Pancreas (tissue), 10 donors: ENCODE measurements around the gene MICAL3. TPM values are rescaled to one million over a fixed set of nuclear protein-coding genes. Genes with fewer than 3 reads are reported as not detected.
"Not testable (repeated sequence)": the region's sequence is repeated elsewhere in the genome, so short reads cannot be mapped to it uniquely, and the experiment has no call there.

Experiments used
- ATAC-seq, 4 donors: fragments of 200-7000 bp; cut with Tn5 transposase; one replicate each; pipeline versions ENCODE4 v1.8.0 to v1.9.1; 2020; ENCODE audit warnings: mild to moderate bottlenecking in 4 of 4, moderate library complexity in 4 of 4
- DNase-seq, 6 donors: peaks; one replicate each; pipeline ENCODE4 v3.0.0-alpha.2; 2020
- FAIRE-seq: peaks from 2 replicates; lab custom pipeline; 2012; peaks lifted over from hg19 to GRCh38; lab: Jason Lieb, UNC
- H3K27ac ChIP-seq, 4 donors: fragments of 200-600 bp; sonication (generic); 1 replicate in 3 of 4; 2 replicates in 1 of 4; pipeline versions ENCODE4 v1.5.0 to v1.8.0; 2020
- H3K27me3 ChIP-seq, 4 donors: fragments of 200-600 bp; one replicate each; pipeline ENCODE4 v1.8.0; 2021
- H3K36me3 ChIP-seq, 3 donors: fragments of 200-600 bp; sonication (generic) in 1 of 3; one replicate each; pipeline versions ENCODE4 v1.5.0 to v1.8.0; 2020 to 2021
- H3K4me1 ChIP-seq, 3 donors: fragments of 200-600 bp; one replicate each; pipeline ENCODE4 v1.8.0; 2021
- H3K4me3 ChIP-seq, 4 donors: fragments of 200-600 bp; sonication (generic) in 2 of 4; one replicate each; pipeline versions ENCODE4 v1.5.0 to v1.8.0; 2020 to 2021
- H3K9me3 ChIP-seq, 4 donors: fragments of 200-600 bp; one replicate each; pipeline ENCODE4 v1.8.0; 2021
- WGBS, 2 donors: extraction: QIAGEN DNeasy Blood & Tissue Kit; methylation state at CpG; one replicate each; pipeline ENCODE4 v1.1.7; 2013; 5-methylcytosine and 5-hydroxymethylcytosine counted together
- intact Hi-C, 3 donors: fragments of 100-400 bp; cut with DNase I; formaldehyde crosslinking; loops; one replicate each; pipeline versions ENCODE4 v1.11.1 to v1.14.2; 2022
- polyA plus RNA-seq, 2 donors: library from polyadenylated mRNA; stranded (reverse); fragments of 200-250 nt; gene quantifications; one replicate each; pipeline ENCODE4 v1.2.3, GENCODE V29; 2013
- total RNA-seq, 6 donors: library from RNA; stranded (reverse); fragmentation: NEBNext Ultra II Directional in 4 of 6; extraction: Animal tissue kit (Norgen Biotek cat#: 25700) in 4 of 6; gene quantifications; one replicate each; pipeline versions ENCODE4 v1.2.1 to v1.2.4, GENCODE V29; 2021 to 2023
- TF ChIP-seq, protein P1 (sequence below), 4 donors: fragments of 200-600 bp; sonication (generic) in 3 of 4; IDR thresholded peaks; one replicate each; pipeline versions ENCODE4 v1.5.0 to v1.8.0; 2021; ENCODE audit warnings: antibody characterized with exemption in 4 of 4
- donor health status: healthy with polysubstance abuse.
- donor health status: DM: no; HTN: no; CAD: no; lungs with moderate emphysema.
- donor health status: DM: no; HTN: no; CAD: no.
- donor health status: control.
- donor health status: control.
- donor health status: Bipolar disorder and iron deficiency.
- donor health status: DM: yes; HTN: yes; CAD: no.
- donor health status: DM: no; HTN: no; CAD: no.
- donor health status: DM: no; HTN: no; CAD: no.
- donor health status: DM: yes; HTN: yes; CAD: no.

Gene MICAL3
- total and polyA plus RNA-seq, 8 donors, result 5.9 to 56.8 (median 25.5) TPM

- H3K27me3 ChIP-seq, result no peaks in the 10 kb centered on the region
- peaks cover 0 to 16% (median 0%) of the 10 kb centered on the region in 3 donors for H3K4me1 ChIP-seq
- no peak overlapping the region for H3K4me3 ChIP-seq
- peak overlapping the region; percentile 36 to 96 (median 78) for H3K27ac ChIP-seq
- no peak for FAIRE-seq
- H3K36me3 ChIP-seq, result no peaks in the 10 kb centered on the region
- intact Hi-C loops, result no loop called here
- 30 to 42% methylated on average over 6 of the region's 6 CpGs for whole genome bisulfite sequencing, 2 donors
- no peaks in the 10 kb centered on the region for H3K9me3 ChIP-seq
- peak; percentile 39 to 54 (median 50) for ATAC-seq
- DNase-seq, result peak; percentile 67 to 89 (median 86)
- TF ChIP-seq, protein P1, sequence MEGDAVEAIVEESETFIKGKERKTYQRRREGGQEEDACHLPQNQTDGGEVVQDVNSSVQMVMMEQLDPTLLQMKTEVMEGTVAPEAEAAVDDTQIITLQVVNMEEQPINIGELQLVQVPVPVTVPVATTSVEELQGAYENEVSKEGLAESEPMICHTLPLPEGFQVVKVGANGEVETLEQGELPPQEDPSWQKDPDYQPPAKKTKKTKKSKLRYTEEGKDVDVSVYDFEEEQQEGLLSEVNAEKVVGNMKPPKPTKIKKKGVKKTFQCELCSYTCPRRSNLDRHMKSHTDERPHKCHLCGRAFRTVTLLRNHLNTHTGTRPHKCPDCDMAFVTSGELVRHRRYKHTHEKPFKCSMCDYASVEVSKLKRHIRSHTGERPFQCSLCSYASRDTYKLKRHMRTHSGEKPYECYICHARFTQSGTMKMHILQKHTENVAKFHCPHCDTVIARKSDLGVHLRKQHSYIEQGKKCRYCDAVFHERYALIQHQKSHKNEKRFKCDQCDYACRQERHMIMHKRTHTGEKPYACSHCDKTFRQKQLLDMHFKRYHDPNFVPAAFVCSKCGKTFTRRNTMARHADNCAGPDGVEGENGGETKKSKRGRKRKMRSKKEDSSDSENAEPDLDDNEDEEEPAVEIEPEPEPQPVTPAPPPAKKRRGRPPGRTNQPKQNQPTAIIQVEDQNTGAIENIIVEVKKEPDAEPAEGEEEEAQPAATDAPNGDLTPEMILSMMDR (IDR thresholded peaks at IDR 0.05), result no peak
Measured at GRCh38 chr22:17998913-17999312, 25.4 kb downstream of the MICAL3 start.

DNA sequence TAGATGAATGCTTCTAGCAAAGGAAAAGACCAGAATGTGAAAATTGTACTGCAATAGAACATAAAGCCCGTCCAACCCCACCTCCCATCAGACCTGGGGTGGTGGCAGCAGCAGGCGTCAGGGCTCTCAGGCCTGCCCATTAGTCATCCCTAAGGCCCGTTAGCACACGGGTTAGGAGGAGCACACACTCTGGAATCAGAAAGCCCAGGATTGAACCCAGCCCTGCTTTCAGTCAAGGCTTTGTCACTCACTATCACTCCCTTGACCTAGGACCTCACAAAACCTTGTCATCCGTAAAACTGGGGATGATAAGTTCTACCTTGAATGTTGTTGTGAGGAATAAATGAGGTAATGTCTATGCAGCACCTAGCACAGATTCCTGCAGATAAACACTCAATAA is 26.9 kb downstream of the MICAL3 start:
- TF ChIP-seq, protein P1 (IDR thresholded peaks at IDR 0.05), result no peak
- peaks cover 0 to 16% (median 0%) of the 10 kb centered on the region in 3 donors for H3K4me1 ChIP-seq
- DNase-seq, result no peak
- ATAC-seq, result no peak
- FAIRE-seq, result no peak
- H3K4me3 ChIP-seq, result no peak overlapping the region
- no peak overlapping the region for H3K27ac ChIP-seq
- WGBS, 2 donors, result 76 to 85% methylated on average over 5 of the region's 5 CpGs
- intact Hi-C loops, result no loop called here
- no peaks in the 10 kb centered on the region for H3K9me3 ChIP-seq
- H3K27me3 ChIP-seq, result no peaks in the 10 kb centered on the region
- H3K36me3 ChIP-seq, result no peaks in the 10 kb centered on the region

DNA sequence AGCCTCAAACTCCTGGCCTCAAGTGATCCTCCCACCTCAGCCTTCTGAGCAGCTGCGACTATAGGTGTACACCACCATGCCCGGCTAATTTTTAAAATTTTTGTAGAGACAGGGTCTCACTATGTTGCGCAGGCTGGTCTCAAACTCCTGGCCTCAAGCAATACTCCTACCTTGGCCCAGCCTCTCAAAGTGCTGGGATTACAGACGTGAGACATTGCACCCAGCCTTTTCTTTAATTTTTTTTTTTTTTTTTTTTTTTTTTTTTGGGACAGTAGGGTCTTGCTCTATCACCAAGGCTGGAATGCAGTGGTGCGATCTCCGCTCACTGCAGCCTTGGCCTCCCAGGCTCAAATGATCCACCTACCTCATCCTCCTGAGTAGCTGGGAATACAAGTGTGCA is 29.1 kb downstream of the MICAL3 start:
- H3K27ac ChIP-seq, intact Hi-C loops: not testable (repeated sequence)
- WGBS, 2 donors, result 97 to 98% methylated on average over 6 of the region's 6 CpGs

DNA sequence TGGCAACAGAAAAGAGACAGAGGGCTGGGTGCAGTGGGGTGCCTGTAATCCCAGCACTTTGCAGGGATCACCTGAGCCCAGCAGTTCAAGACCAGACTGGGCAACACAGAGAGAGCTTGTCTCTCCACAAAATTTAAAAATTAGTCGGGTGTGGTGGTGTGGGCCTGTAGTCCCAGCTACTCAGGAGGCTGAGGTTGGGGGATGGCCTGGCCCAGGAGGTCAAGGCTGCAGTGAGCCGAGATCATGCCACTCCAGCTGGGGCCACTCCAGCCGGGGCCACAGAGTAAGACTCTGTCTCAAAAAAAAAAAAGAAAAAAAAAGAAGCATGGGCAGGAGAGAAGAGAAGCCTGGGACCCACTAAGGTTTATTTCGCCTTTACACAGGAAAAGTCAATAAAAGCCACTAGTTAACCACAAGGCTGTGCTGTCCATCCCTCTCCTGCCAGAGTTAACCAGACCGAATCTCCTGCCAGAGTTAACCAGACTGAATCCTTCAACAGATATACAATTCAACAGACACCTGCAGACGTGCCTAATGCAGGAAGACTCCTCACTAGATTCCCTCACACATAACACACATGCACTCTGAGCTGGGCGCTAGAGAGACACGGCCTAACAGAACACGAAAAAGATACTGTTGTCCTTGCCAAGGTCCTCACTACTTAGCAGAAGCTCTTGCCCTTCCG is 29.8 kb downstream of the MICAL3 start:
- WGBS, 2 donors, result 84 to 85% methylated on average over 10 of the region's 10 CpGs
- no peak overlapping the region for H3K4me3 ChIP-seq
- H3K36me3 ChIP-seq, result no peaks in the 10 kb centered on the region
- H3K27me3 ChIP-seq, result no peaks in the 10 kb centered on the region
- H3K9me3 ChIP-seq, result no peaks in the 10 kb centered on the region
- FAIRE-seq (no peak), ATAC-seq (no peak), DNase-seq (peak in 1 of 6 donors; percentile 27)
- H3K27ac ChIP-seq, result no peak overlapping the region
- TF ChIP-seq, protein P1 (IDR thresholded peaks at IDR 0.05), result no peak
- peaks cover 0 to 12% (median 0%) of the 10 kb centered on the region in 3 donors for H3K4me1 ChIP-seq
- intact Hi-C loops, result no loop called here

More for the DNA sequence above, 29.1 kb downstream of the MICAL3 start:
- FAIRE-seq, H3K9me3 ChIP-seq, H3K4me3 ChIP-seq, DNase-seq, H3K36me3 ChIP-seq, ATAC-seq, H3K27me3 ChIP-seq: not testable (repeated sequence)
- H3K4me1 ChIP-seq, result peaks cover 0 to 16% (median 0%) of the 10 kb centered on the region in 3 donors

- FAIRE-seq, H3K27ac ChIP-seq: not testable (repeated sequence)
Measured at GRCh38 chr22:17992976-17993375, 31.4 kb downstream of the MICAL3 start.

GRCh38 chr22:17991992-17992391 is 32.4 kb downstream of the MICAL3 start:
- 80 to 83% methylated on average over 4 of the region's 4 CpGs for WGBS, 2 donors
- H3K9me3 ChIP-seq, H3K4me1 ChIP-seq, H3K4me3 ChIP-seq, H3K36me3 ChIP-seq, DNase-seq, H3K27me3 ChIP-seq, intact Hi-C loops, H3K27ac ChIP-seq, ATAC-seq, FAIRE-seq: not testable (repeated sequence)

More at GRCh38 chr22:17992976-17993375, 31.4 kb downstream of the MICAL3 start:
- H3K4me3 ChIP-seq, H3K36me3 ChIP-seq, intact Hi-C loops, H3K9me3 ChIP-seq, H3K27me3 ChIP-seq, DNase-seq, ATAC-seq, H3K4me1 ChIP-seq: not testable (repeated sequence)
- WGBS, 2 donors, result 52 to 70% methylated on average over 2 of the region's 2 CpGs
